HG02571 (cell line): ENCODE measurements around the gene CALHM1.
"Not testable (repeated sequence)": the region's sequence is repeated elsewhere in the genome, so short reads cannot be mapped to it uniquely, and the experiment has no call there.

Source experiments
- ATAC-seq: cut with Tn5 transposase; IDR thresholded peaks from one replicate; pipeline ENCODE4 v1.9.1; 2021; ENCODE audit warnings: mild to moderate bottlenecking, moderate library complexity; ENCODE audit not compliant: unreplicated experiment

CALHM1 gene

GRCh38 chr10:103440416-103440815 lies 18.3 kb downstream of the CALHM1 start:
- ATAC-seq: no peak

GRCh38 chr10:103439776-103440175 lies 18.9 kb downstream of the CALHM1 start:
- no peak for ATAC-seq

- no peak for ATAC-seq
Observed at GRCh38 chr10:103433858-103434257, 24.8 kb downstream of the CALHM1 start.

- ATAC-seq: no peak
Observed at GRCh38 chr10:103431902-103432301, 26.8 kb downstream of the CALHM1 start.

- no peak for ATAC-seq
Observed at GRCh38 chr10:103429647-103430046, 29.1 kb downstream of the CALHM1 start.

- ATAC-seq: no peak
Observed at GRCh38 chr10:103428989-103429643, 29.6 kb downstream of the CALHM1 start.

GRCh38 chr10:103427866-103428265 lies 30.8 kb downstream of the CALHM1 start:
- no peak for ATAC-seq

GRCh38 chr10:103423748-103424147 lies 35.0 kb downstream of the CALHM1 start:
- no peak for ATAC-seq

- no peak for ATAC-seq
Observed at GRCh38 chr10:103419101-103419500, 39.6 kb downstream of the CALHM1 start.

- ATAC-seq: no peak
Observed at GRCh38 chr10:103417601-103418000, 41.1 kb downstream of the CALHM1 start.

- not testable (repeated sequence) for ATAC-seq
Observed at GRCh38 chr10:103417148-103417469, 41.6 kb downstream of the CALHM1 start.

GRCh38 chr10:103416436-103417147 lies 42.1 kb downstream of the CALHM1 start:
- no peak for ATAC-seq

- ATAC-seq: no peak
Observed at GRCh38 chr10:103415581-103415980, 43.1 kb downstream of the CALHM1 start.

- no peak for ATAC-seq
Observed at GRCh38 chr10:103413564-103413963, 45.1 kb downstream of the CALHM1 start.
